Trophoblast cell (in vitro differentiated cells and primary cell): ENCODE data around the gene SMYD3.

Experiments used
- DNase-seq, 2 donors: peaks; one replicate each; pipeline ENCODE4 v3.0.0-alpha.2; 2016
- H2AFZ ChIP-seq: 2 replicates; pipeline ENCODE4 v1.6.1; 2013; ENCODE audit warnings: low read length, moderate library complexity, mild to moderate bottlenecking; ENCODE audit not compliant: insufficient read depth, poor library complexity
- H2AK5ac ChIP-seq: 2 replicates; pipeline ENCODE4 v1.6.1; 2013; ENCODE audit warnings: mild to moderate bottlenecking, low read length
- H2BK120ac ChIP-seq: 2 replicates; pipeline ENCODE4 v1.6.1; 2013; ENCODE audit warnings: low read length, mild to moderate bottlenecking, moderate library complexity; ENCODE audit not compliant: insufficient read depth, poor library complexity
- H2BK12ac ChIP-seq: 2 replicates; pipeline ENCODE4 v1.6.1; 2013; ENCODE audit warnings: mild to moderate bottlenecking, low read length, moderate library complexity
- H2BK5ac ChIP-seq: 2 replicates; pipeline ENCODE4 v1.6.1; 2013; ENCODE audit warnings: low read length, low read depth, moderate library complexity, mild to moderate bottlenecking; ENCODE audit not compliant: poor library complexity
- H3K14ac ChIP-seq: 2 replicates; pipeline ENCODE4 v1.6.1; 2013; ENCODE audit warnings: mild to moderate bottlenecking, low read length
- H3K18ac ChIP-seq: 2 replicates; pipeline ENCODE4 v1.6.1; 2013; ENCODE audit warnings: mild to moderate bottlenecking, low read length
- H3K23ac ChIP-seq: 2 replicates; pipeline ENCODE4 v1.6.1; 2013; ENCODE audit warnings: low read length
- H3K27ac ChIP-seq: 2 replicates; pipeline ENCODE4 v1.5.1; 2013; ENCODE audit warnings: low read depth, mild to moderate bottlenecking, inconsistent platforms, low read length, moderate library complexity
- H3K27me3 ChIP-seq: 2 replicates; pipeline ENCODE4 v1.6.1; 2013; ENCODE audit warnings: inconsistent platforms, mild to moderate bottlenecking, low read length, moderate library complexity; ENCODE audit not compliant: insufficient read depth
- H3K36me3 ChIP-seq, 2 experiments: 1 replicate in 1 of 2; 2 replicates in 1 of 2; pipeline ENCODE4 v1.6.1; 2013; ENCODE audit warnings: low read length in 2 of 2, mild to moderate bottlenecking in 2 of 2, moderate library complexity in 1 of 2; ENCODE audit not compliant: insufficient read depth in 2 of 2, control insufficient read depth in 1 of 2
- H3K4ac ChIP-seq: 2 replicates; pipeline ENCODE4 v1.6.1; 2013; ENCODE audit warnings: low read depth, mild to moderate bottlenecking, low read length, moderate library complexity
- H3K4me1 ChIP-seq, 2 experiments: 1 replicate in 1 of 2; 2 replicates in 1 of 2; pipeline ENCODE4 v1.6.1; 2013; ENCODE audit warnings: low read length in 2 of 2, mild to moderate bottlenecking in 2 of 2, moderate library complexity in 1 of 2; ENCODE audit not compliant: insufficient read depth in 2 of 2, control insufficient read depth in 1 of 2
- H3K4me2 ChIP-seq: 2 replicates; pipeline ENCODE4 v1.6.1; 2013; ENCODE audit warnings: inconsistent platforms, mild to moderate bottlenecking, low read length, moderate library complexity
- H3K4me3 ChIP-seq: 2 replicates; pipeline ENCODE4 v1.5.1; 2013; ENCODE audit warnings: mild to moderate bottlenecking, low read depth, low read length, inconsistent platforms
- H3K79me1 ChIP-seq: one replicate; pipeline ENCODE4 v1.6.1; 2013; ENCODE audit warnings: low read length
- H3K79me2 ChIP-seq: 2 replicates; pipeline ENCODE4 v1.6.1; 2013; ENCODE audit warnings: low read length, mild to moderate bottlenecking; ENCODE audit not compliant: control insufficient read depth, insufficient read depth, poor library complexity
- H3K9ac ChIP-seq: 2 replicates; pipeline ENCODE4 v1.6.1; 2013; ENCODE audit warnings: mild to moderate bottlenecking, low read length
- H3K9me3 ChIP-seq: 2 replicates; pipeline ENCODE4 v1.6.1; 2013; ENCODE audit warnings: low read depth, mild to moderate bottlenecking, control low read depth, inconsistent platforms, low read length; ENCODE audit not compliant: insufficient read depth
- H4K12ac ChIP-seq: 2 replicates; pipeline ENCODE4 v1.6.1; 2013; ENCODE audit warnings: low read depth, mild to moderate bottlenecking, low read length, moderate library complexity
- H4K8ac ChIP-seq: 2 replicates; pipeline ENCODE4 v1.6.1; 2013; ENCODE audit warnings: low read depth, mild to moderate bottlenecking, low read length, moderate library complexity
- H4K91ac ChIP-seq: one replicate; pipeline ENCODE4 v1.6.1; 2013; ENCODE audit warnings: low read depth, mild to moderate bottlenecking, low read length, moderate library complexity
- WGBS: extraction: QIAGEN DNeasy Blood & Tissue Kit; methylation state at CpG from one replicate; pipeline ENCODE4 v1.1.7; 2013; ENCODE audit warnings: missing lambda C conversion rate; ENCODE audit not compliant: insufficient read length, insufficient coverage; ENCODE audit errors: extremely low coverage; 5-methylcytosine and 5-hydroxymethylcytosine counted together

The SMYD3 gene

GRCh38 chr1:246530482-246530881 is 23.4 kb upstream of the SMYD3 start:
- H3K18ac ChIP-seq = no peak overlapping the region
- no CpG with 5 or more reads among the region's 2 CpGs for WGBS
- no peak overlapping the region for H3K23ac ChIP-seq
- no peak overlapping the region for H2BK12ac ChIP-seq
- H4K91ac ChIP-seq = no peak overlapping the region
- H2AFZ ChIP-seq = no peak overlapping the region
- no peak overlapping the region for H3K4ac ChIP-seq
- no peak overlapping the region for H3K9ac ChIP-seq
- no peaks in the 10 kb centered on the region for H3K79me1 ChIP-seq
- H3K4me2 ChIP-seq = no peak overlapping the region
- DNase-seq = no peak
- H3K36me3 ChIP-seq = no peaks in the 10 kb centered on the region
- no peak overlapping the region for H3K27ac ChIP-seq
- H4K8ac ChIP-seq = no peak overlapping the region
- no peaks in the 10 kb centered on the region for H3K4me1 ChIP-seq
- no peaks in the 10 kb centered on the region for H3K79me2 ChIP-seq
- H3K27me3 ChIP-seq = no peaks in the 10 kb centered on the region
- H4K12ac ChIP-seq = no peak overlapping the region
- no peak overlapping the region for H2BK5ac ChIP-seq
- no peak overlapping the region for H2AK5ac ChIP-seq
- H3K4me3 ChIP-seq = no peak overlapping the region
- no peak overlapping the region for H3K14ac ChIP-seq
- peaks cover 4% of the 10 kb centered on the region for H3K9me3 ChIP-seq
- H2BK120ac ChIP-seq = no peak overlapping the region

- no peaks in the 10 kb centered on the region for H3K4me1 ChIP-seq
- H3K14ac ChIP-seq = no peak overlapping the region
- H3K23ac ChIP-seq = no peak overlapping the region
- H2BK5ac ChIP-seq = no peak overlapping the region
- H3K27ac ChIP-seq = no peak overlapping the region
- H4K91ac ChIP-seq = no peak overlapping the region
- no peak overlapping the region for H4K12ac ChIP-seq
- no peaks in the 10 kb centered on the region for H3K79me1 ChIP-seq
- DNase-seq = no peak
- H2AK5ac ChIP-seq = no peak overlapping the region
- H3K4me3 ChIP-seq = no peak overlapping the region
- H3K79me2 ChIP-seq = no peaks in the 10 kb centered on the region
- no peaks in the 10 kb centered on the region for H3K36me3 ChIP-seq
- H2BK12ac ChIP-seq = no peak overlapping the region
- no peak overlapping the region for H2BK120ac ChIP-seq
- H2AFZ ChIP-seq = no peak overlapping the region
- WGBS = no CpG with 5 or more reads among the region's 8 CpGs
- H3K9ac ChIP-seq = no peak overlapping the region
- peaks cover 7% of the 10 kb centered on the region for H3K9me3 ChIP-seq
- H3K4me2 ChIP-seq = no peak overlapping the region
- H3K27me3 ChIP-seq = no peaks in the 10 kb centered on the region
- no peak overlapping the region for H4K8ac ChIP-seq
- H3K4ac ChIP-seq = no peak overlapping the region
- no peak overlapping the region for H3K18ac ChIP-seq
These were observed 22.1 kb upstream of the SMYD3 start for GRCh38 chr1:246528933-246529731.

- DNase-seq = no peak
- H4K12ac ChIP-seq = no peak overlapping the region
- H3K27ac ChIP-seq = no peak overlapping the region
- no peak overlapping the region for H2BK12ac ChIP-seq
- H2AFZ ChIP-seq = no peak overlapping the region
- no peaks in the 10 kb centered on the region for H3K4me1 ChIP-seq
- no peak overlapping the region for H3K4ac ChIP-seq
- no peak overlapping the region for H3K23ac ChIP-seq
- H2BK120ac ChIP-seq = no peak overlapping the region
- H3K18ac ChIP-seq = no peak overlapping the region
- no peak overlapping the region for H3K9ac ChIP-seq
- no peak overlapping the region for H3K14ac ChIP-seq
- no peaks in the 10 kb centered on the region for H3K27me3 ChIP-seq
- H3K4me2 ChIP-seq = no peak overlapping the region
- no peak overlapping the region for H3K4me3 ChIP-seq
- H3K36me3 ChIP-seq = no peaks in the 10 kb centered on the region
- H2BK5ac ChIP-seq = no peak overlapping the region
- no peaks in the 10 kb centered on the region for H3K79me1 ChIP-seq
- no CpG with 5 or more reads among the region's 5 CpGs for WGBS
- H4K91ac ChIP-seq = no peak overlapping the region
- H3K79me2 ChIP-seq = no peaks in the 10 kb centered on the region
- peaks cover 10% of the 10 kb centered on the region for H3K9me3 ChIP-seq
- no peak overlapping the region for H2AK5ac ChIP-seq
- no peak overlapping the region for H4K8ac ChIP-seq
These were observed 20.5 kb upstream of the SMYD3 start for GRCh38 chr1:246527402-246528088.

- H3K4me1 ChIP-seq = no peaks in the 10 kb centered on the region
- H2BK12ac ChIP-seq = no peak overlapping the region
- H3K4me3 ChIP-seq = no peak overlapping the region
- no peaks in the 10 kb centered on the region for H3K27me3 ChIP-seq
- no peak overlapping the region for H2BK5ac ChIP-seq
- H3K4me2 ChIP-seq = no peak overlapping the region
- H3K79me1 ChIP-seq = no peaks in the 10 kb centered on the region
- H3K27ac ChIP-seq = no peak overlapping the region
- no peak overlapping the region for H2BK120ac ChIP-seq
- H3K9ac ChIP-seq = no peak overlapping the region
- H4K91ac ChIP-seq = no peak overlapping the region
- no peak overlapping the region for H3K23ac ChIP-seq
- no peaks in the 10 kb centered on the region for H3K36me3 ChIP-seq
- no peak overlapping the region for H4K8ac ChIP-seq
- H3K79me2 ChIP-seq = no peaks in the 10 kb centered on the region
- H2AK5ac ChIP-seq = no peak overlapping the region
- H2AFZ ChIP-seq = no peak overlapping the region
- whole genome bisulfite sequencing = no CpG with 5 or more reads among the region's 7 CpGs
- H3K4ac ChIP-seq = no peak overlapping the region
- H3K14ac ChIP-seq = no peak overlapping the region
- H4K12ac ChIP-seq = no peak overlapping the region
- no peak for DNase-seq
- H3K18ac ChIP-seq = no peak overlapping the region
- H3K9me3 ChIP-seq = peaks cover 14% of the 10 kb centered on the region
These were observed 19.8 kb upstream of the SMYD3 start for GRCh38 chr1:246526915-246527314.
